ENCODE results near the gene TOMM40L.
A peak's percentile ranks its signal among the peaks of the same experiment; 100 is the strongest.

TOMM40L gene

GRCh38 chr1:161179698-161180097 is 46.2 kb upstream of the TOMM40L start:
- Histone ChIP-seq H4K20me1 (ENCODE audit: insufficient read depth) (no peaks in the 10 kb centered on the region), H2AFZ (ENCODE audit: low read depth) (no peak overlapping the region), H3K4me1 (ENCODE audit: low read depth, poor library complexity, severe bottlenecking) (peaks cover 74% of the 10 kb centered on the region), H3K4me3 (IDR thresholded peaks at IDR 0.05; ENCODE audit: insufficient read depth, low read depth, low read length) (no peak overlapping the region), H3K27ac (no peak overlapping the region), H3K36me3 (ENCODE audit: insufficient read depth) (peaks cover 2% of the 10 kb centered on the region; the same call in 1 of the 2 replicates), H3K27me3 (ENCODE audit: insufficient read depth, low read depth) (no peaks in the 10 kb centered on the region), H3K79me2 (ENCODE audit: insufficient read depth, low read depth) (peaks cover 26% of the 10 kb centered on the region), H3K4me2 (no peak overlapping the region), H3K9ac (no peak overlapping the region)
- TF ChIP-seq CTCF (conservative IDR thresholded peaks at IDR 0.05; ENCODE audit: low read depth, low read length), result no peak

GRCh38 chr1:161180639-161181038 is 45.2 kb upstream of the TOMM40L start:
- Histone ChIP-seq H3K27me3 (ENCODE audit: insufficient read depth, low read depth) (no peaks in the 10 kb centered on the region), H4K20me1 (ENCODE audit: insufficient read depth) (no peaks in the 10 kb centered on the region), H3K4me1 (ENCODE audit: low read depth, poor library complexity, severe bottlenecking) (peaks cover 74% of the 10 kb centered on the region), H3K4me3 (IDR thresholded peaks at IDR 0.05; ENCODE audit: insufficient read depth, low read depth, low read length) (no peak overlapping the region), H3K27ac (0 out of 2 replicates have a peak overlapping the region, but pooled peaks have one; percentile 1), H3K36me3 (ENCODE audit: insufficient read depth) (no peaks in the 10 kb centered on the region; the same call in 1 of the 2 replicates), H3K4me2 (0 out of 2 replicates have a peak overlapping the region, but pooled peaks have one; percentile 2), H3K9ac (no peak overlapping the region), H3K79me2 (ENCODE audit: insufficient read depth, low read depth) (peaks cover 16% of the 10 kb centered on the region), H2AFZ (ENCODE audit: low read depth) (peak overlapping the region; percentile 1; the same call in 1 of the 2 replicates)
- peak; percentile 73 for TF ChIP-seq CTCF (conservative IDR thresholded peaks at IDR 0.05; ENCODE audit: low read depth, low read length)

GRCh38 chr1:161182214-161182613 is 43.6 kb upstream of the TOMM40L start:
- no peaks in the 10 kb centered on the region for H4K20me1 ChIP-seq (ENCODE audit: insufficient read depth)
- peak overlapping the region; percentile 40 for H2AFZ ChIP-seq (ENCODE audit: low read depth)
- peak overlapping the region; percentile 47 for H3K4me2 ChIP-seq
- peak overlapping the region; percentile 1; the same call in 1 of the 2 replicates for H3K9ac ChIP-seq
- peaks cover 81% of the 10 kb centered on the region for H3K4me1 ChIP-seq (ENCODE audit: low read depth, poor library complexity, severe bottlenecking)
- H3K27ac ChIP-seq, result peak overlapping the region; percentile 39
- peak overlapping the region; percentile 86 for H3K4me3 ChIP-seq (IDR thresholded peaks at IDR 0.05; ENCODE audit: insufficient read depth, low read depth, low read length)
- peaks cover under 1% of the 10 kb centered on the region; the same call in 1 of the 2 replicates for H3K79me2 ChIP-seq (ENCODE audit: insufficient read depth, low read depth)
- H3K36me3 ChIP-seq (ENCODE audit: insufficient read depth), result no peaks in the 10 kb centered on the region
- TF ChIP-seq CTCF (conservative IDR thresholded peaks at IDR 0.05; ENCODE audit: low read depth, low read length), result no peak
- no peaks in the 10 kb centered on the region for H3K27me3 ChIP-seq (ENCODE audit: insufficient read depth, low read depth)

- H2AFZ ChIP-seq (ENCODE audit: low read depth), result peak overlapping the region; percentile 72
- no peaks in the 10 kb centered on the region for H3K79me2 ChIP-seq (ENCODE audit: insufficient read depth, low read depth)
- H3K4me2 ChIP-seq, result peak overlapping the region; percentile 59
- no peaks in the 10 kb centered on the region for H3K36me3 ChIP-seq (ENCODE audit: insufficient read depth)
- no peak for TF ChIP-seq CTCF (conservative IDR thresholded peaks at IDR 0.05; ENCODE audit: low read depth, low read length)
- peak overlapping the region; percentile 5; the same call in 1 of the 2 replicates for H3K9ac ChIP-seq
- peak overlapping the region; percentile 62 for H3K27ac ChIP-seq
- H3K27me3 ChIP-seq (ENCODE audit: insufficient read depth, low read depth), result no peaks in the 10 kb centered on the region
- peaks cover 71% of the 10 kb centered on the region for H3K4me1 ChIP-seq (ENCODE audit: low read depth, poor library complexity, severe bottlenecking)
- H3K4me3 ChIP-seq (IDR thresholded peaks at IDR 0.05; ENCODE audit: insufficient read depth, low read depth, low read length), result peak overlapping the region; percentile 72
- H4K20me1 ChIP-seq (ENCODE audit: insufficient read depth), result no peaks in the 10 kb centered on the region
Measured at GRCh38 chr1:161185282-161185682, 40.6 kb upstream of the TOMM40L start.

All from KMS-11 (cell line).